Endothelial cell of umbilical vein (primary cell): ENCODE results near the gene SLC16A2. TPM values are rescaled to one million over a fixed set of nuclear protein-coding genes. Genes with fewer than 3 reads are reported as not detected.

ENCODE experiments used
- BruUV-seq: library from RNA; stranded (reverse); fragments of 400-500 nt; replicated peaks from 2 replicates; lab custom pipeline; 2021; lab: Mats Ljungman, UMichigan
- CTCF ChIA-PET: fragments of 300-600, 350-600 bp; sonication (Branson Sonifier 250); formaldehyde crosslinking; loops from one replicate; lab custom pipeline; 2021; ENCODE audit warnings: antibody characterized with exemption, inconsistent platforms; lab: Charles Lee
- POLR2A ChIA-PET: fragments of 300-600, 350-600 bp; sonication (Branson Sonifier 250); formaldehyde crosslinking; loops from one replicate; lab custom pipeline; 2021; ENCODE audit warnings: antibody characterized with exemption, inconsistent platforms; lab: Charles Lee
- DNase-seq: peaks from one replicate; pipeline ENCODE4 v3.0.0-alpha.2; 2011; ENCODE audit warnings: low read depth, low spot score
- FAIRE-seq: peaks from 2 replicates; lab custom pipeline; 2011; peaks lifted over from hg19 to GRCh38; lab: Jason Lieb, UNC
- H2AFZ ChIP-seq: 2 replicates; pipeline ENCODE4 v1.6.0; 2012; ENCODE audit warnings: low read depth, low read length, control low read depth, inconsistent platforms
- H3K27ac ChIP-seq: 2 replicates; pipeline ENCODE4 v1.5.1; 2011; ENCODE audit warnings: low read depth, mild to moderate bottlenecking, control low read depth, low read length, moderate library complexity; ENCODE audit not compliant: insufficient read depth
- H3K27me3 ChIP-seq, 2 experiments: 2 replicates each; pipeline versions ENCODE4 v1.6.0 to v1.6.1; 2011; ENCODE audit warnings: low read length in 2 of 2, mixed read lengths in 1 of 2; ENCODE audit not compliant: control insufficient read depth in 2 of 2, insufficient read depth in 2 of 2
- H3K36me3 ChIP-seq, 2 experiments: 2 replicates in 1 of 2; 3 replicates in 1 of 2; pipeline ENCODE4 v1.5.1; 2011; ENCODE audit warnings: low read length in 2 of 2, mild to moderate bottlenecking in 1 of 2, moderate library complexity in 1 of 2; ENCODE audit not compliant: control insufficient read depth in 2 of 2, insufficient read depth in 2 of 2; ENCODE audit errors: extremely low read depth in 1 of 2
- H3K4me1 ChIP-seq: 3 replicates; pipeline ENCODE4 v1.5.1; 2011; ENCODE audit warnings: mild to moderate bottlenecking, low read length; ENCODE audit not compliant: control insufficient read depth, insufficient read depth; ENCODE audit errors: extremely low read depth
- H3K4me2 ChIP-seq: 2 replicates; pipeline ENCODE4 v1.6.1; 2011; ENCODE audit warnings: low read length, control low read depth, mixed read lengths; ENCODE audit not compliant: insufficient read depth
- H3K4me3 ChIP-seq, 3 experiments: fragments of 200-600 bp in 1 of 3; sonication (generic), shearing (Covaris generic) in 1 of 3; replicated peaks in 1 of 3; 2 replicates each; pipeline ENCODE4 v1.5.1; 2011 to 2016; ENCODE audit warnings: control low read depth in 3 of 3, low read length in 3 of 3, mild to moderate bottlenecking in 2 of 3, inconsistent platforms in 1 of 3, low read depth in 1 of 3, moderate library complexity in 1 of 3; ENCODE audit not compliant: insufficient read depth in 1 of 3
- H3K79me2 ChIP-seq: 2 replicates; pipeline ENCODE4 v1.6.0; 2012; ENCODE audit warnings: low read length, inconsistent platforms; ENCODE audit not compliant: control insufficient read depth, insufficient read depth
- H3K9ac ChIP-seq: replicated peaks from 2 replicates; pipeline ENCODE3; 2011; ENCODE audit warnings: low read length, control low read depth; ENCODE audit not compliant: insufficient read depth; ENCODE audit errors: extremely low read depth
- H3K9me1 ChIP-seq: replicated peaks from 3 replicates; pipeline ENCODE4 v1.6.0; 2011; ENCODE audit warnings: mild to moderate bottlenecking, low read length; ENCODE audit not compliant: control insufficient read depth, insufficient read depth; ENCODE audit errors: extremely low read depth
- H3K9me3 ChIP-seq: replicated peaks from 2 replicates; pipeline ENCODE4 v1.5.1; 2012; ENCODE audit warnings: low read length, inconsistent platforms; ENCODE audit not compliant: control insufficient read depth, insufficient read depth
- H4K20me1 ChIP-seq: replicated peaks from 2 replicates; pipeline ENCODE3; 2011; ENCODE audit warnings: mild to moderate bottlenecking, low read length; ENCODE audit not compliant: control insufficient read depth, insufficient read depth; ENCODE audit errors: extremely low read depth
- EZH2 ChIP-seq: IDR thresholded peaks from 2 replicates; pipeline ENCODE4 v1.6.1; 2012; ENCODE audit warnings: borderline replicate concordance, low read depth, mild to moderate bottlenecking, moderate library complexity, low read length, inconsistent platforms; ENCODE audit not compliant: severe bottlenecking
- FOS ChIP-seq: IDR thresholded peaks from 2 replicates; pipeline ENCODE4 v1.6.1; 2011; ENCODE audit warnings: mild to moderate bottlenecking, low read length, moderate library complexity, borderline replicate concordance; ENCODE audit not compliant: insufficient read depth
- GATA2 ChIP-seq: IDR thresholded peaks from 2 replicates; pipeline ENCODE4 v1.7.0; 2011; ENCODE audit warnings: low read depth, mild to moderate bottlenecking, moderate library complexity, mixed read lengths, low read length; ENCODE audit not compliant: insufficient read length, insufficient read depth
- JUN ChIP-seq: IDR thresholded peaks from 2 replicates; pipeline ENCODE4 v1.6.1; 2011; ENCODE audit warnings: borderline replicate concordance, low read depth; ENCODE audit not compliant: insufficient read length, insufficient read depth
- MAX ChIP-seq: IDR thresholded peaks from 2 replicates; pipeline ENCODE4 v1.6.1; 2011; ENCODE audit not compliant: insufficient read depth, insufficient read length
- MYC ChIP-seq: IDR thresholded peaks from one replicate; pipeline ENCODE4 v1.6.1; 2011; ENCODE audit warnings: mild to moderate bottlenecking, low read depth, low read length
- POLR2A ChIP-seq: IDR thresholded peaks from 2 replicates; pipeline ENCODE4 v1.6.1; 2012; ENCODE audit warnings: low read depth, mild to moderate bottlenecking, control low read depth, low read length
- POLR2AphosphoS5 ChIP-seq: IDR thresholded peaks from 2 replicates; pipeline ENCODE4 v1.6.1; 2012; ENCODE audit warnings: low read depth, mild to moderate bottlenecking, control low read depth, low read length, moderate library complexity; ENCODE audit not compliant: insufficient read depth
- dilution Hi-C: fragments of 300-500 bp; cut with MboI; formaldehyde crosslinking; loops from one replicate; pipeline ENCODE4 v1.15.0; 2019; ENCODE audit warnings: low sequenced_read_pairs; ENCODE audit not compliant: extremely low pct_ligation_motif_present
- intact Hi-C: fragments of 100-400 bp; cut with micrococcal nuclease; formaldehyde crosslinking; loops from one replicate; pipeline ENCODE4 v1.10.0; 2022
- polyA plus RNA-seq, 4 experiments: library from polyadenylated mRNA; depleted of rRNA in 3 of 4; stranded (reverse) in 3 of 4; unstranded in 1 of 4; fragments of >200 nt; gene quantifications; 2 replicates each; pipeline versions ENCODE4 v1.2.1 to v1.2.3, GENCODE V29; 2011 to 2012; ENCODE audit warnings: missing spikeins in 1 of 4
- total RNA-seq: library from RNA; stranded (reverse); gene quantifications from 2 replicates; pipeline ENCODE4 v1.2.3, GENCODE V29; 2021
- TF ChIP-seq, protein P1 (sequence below), 2 donors: IDR thresholded peaks; 1 replicate in 1 of 2; 2 replicates in 1 of 2; pipeline ENCODE4 v1.5.1; 2011; ENCODE audit warnings: low read length in 2 of 2, mild to moderate bottlenecking in 2 of 2, moderate library complexity in 2 of 2, control low read depth in 1 of 2, inconsistent platforms in 1 of 2, low read depth in 1 of 2; ENCODE audit not compliant: insufficient read depth in 1 of 2; ENCODE audit errors: extremely low read depth in 1 of 2

The SLC16A2 gene
- total and polyA plus RNA-seq, 2 donors (not counting 3 experiments of a cell fraction or from before 2014, with no cell fraction given), result 3.1 to 3.6 TPM

DNA sequence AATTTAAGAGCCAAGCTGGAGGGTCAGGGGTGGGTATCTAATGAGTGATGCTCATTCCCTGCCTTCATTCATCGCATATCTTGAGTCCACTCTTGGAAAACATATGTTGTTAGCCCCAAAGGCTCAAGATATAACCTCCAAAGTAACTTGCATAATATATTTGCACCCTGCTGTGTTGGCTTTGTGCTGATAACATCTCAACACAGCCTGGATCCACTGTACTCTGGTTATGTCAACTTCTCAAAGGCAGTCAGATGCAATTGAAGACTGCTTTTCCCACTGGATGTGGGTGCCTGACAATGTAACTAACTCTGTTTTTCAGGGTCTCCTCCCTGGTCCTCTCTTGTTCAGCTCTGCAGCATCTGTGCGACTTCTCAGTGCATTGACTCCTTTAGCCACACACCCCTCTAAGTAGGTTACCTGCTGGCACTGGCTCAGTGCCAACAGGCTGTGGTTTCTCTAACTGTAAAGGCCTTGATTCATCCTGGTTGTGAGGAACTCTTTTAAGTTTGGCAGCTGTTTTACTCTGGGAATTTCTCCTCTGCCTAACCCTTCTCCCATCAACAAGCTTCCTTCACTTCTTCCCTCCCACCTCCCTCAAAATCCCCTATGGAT, 28.1 kb downstream of the SLC16A2 start:
- no peaks in the 10 kb centered on the region for H3K9me1 ChIP-seq
- intact Hi-C loops (no loop called here), dilution Hi-C loops (no loop called here)
- no peak overlapping the region for H3K4me2 ChIP-seq
- no peak overlapping the region for H3K4me3 ChIP-seq
- no peaks in the 10 kb centered on the region for H3K9me3 ChIP-seq
- no peak overlapping the region for H3K9ac ChIP-seq
- H3K4me1 ChIP-seq, result no peaks in the 10 kb centered on the region
- H4K20me1 ChIP-seq, result no peaks in the 10 kb centered on the region
- H3K79me2 ChIP-seq, result no peaks in the 10 kb centered on the region
- FAIRE-seq, result no peak
- POLR2A ChIA-PET, result no interaction called here
- no peak overlapping the region for H2AFZ ChIP-seq
- no TSS peak for BruUV-seq
- H3K27me3 ChIP-seq, result no peaks in the 10 kb centered on the region
- DNase-seq, result no peak
- no peak for TF ChIP-seq POLR2AphosphoS5
- TF ChIP-seq GATA2, result no peak
- no peak for TF ChIP-seq MYC
- TF ChIP-seq MAX, result no peak
- TF ChIP-seq JUN, result no peak
- TF ChIP-seq POLR2A, result no peak
- no peak for TF ChIP-seq EZH2
- TF ChIP-seq FOS, result no peak
- TF ChIP-seq, protein P1, sequence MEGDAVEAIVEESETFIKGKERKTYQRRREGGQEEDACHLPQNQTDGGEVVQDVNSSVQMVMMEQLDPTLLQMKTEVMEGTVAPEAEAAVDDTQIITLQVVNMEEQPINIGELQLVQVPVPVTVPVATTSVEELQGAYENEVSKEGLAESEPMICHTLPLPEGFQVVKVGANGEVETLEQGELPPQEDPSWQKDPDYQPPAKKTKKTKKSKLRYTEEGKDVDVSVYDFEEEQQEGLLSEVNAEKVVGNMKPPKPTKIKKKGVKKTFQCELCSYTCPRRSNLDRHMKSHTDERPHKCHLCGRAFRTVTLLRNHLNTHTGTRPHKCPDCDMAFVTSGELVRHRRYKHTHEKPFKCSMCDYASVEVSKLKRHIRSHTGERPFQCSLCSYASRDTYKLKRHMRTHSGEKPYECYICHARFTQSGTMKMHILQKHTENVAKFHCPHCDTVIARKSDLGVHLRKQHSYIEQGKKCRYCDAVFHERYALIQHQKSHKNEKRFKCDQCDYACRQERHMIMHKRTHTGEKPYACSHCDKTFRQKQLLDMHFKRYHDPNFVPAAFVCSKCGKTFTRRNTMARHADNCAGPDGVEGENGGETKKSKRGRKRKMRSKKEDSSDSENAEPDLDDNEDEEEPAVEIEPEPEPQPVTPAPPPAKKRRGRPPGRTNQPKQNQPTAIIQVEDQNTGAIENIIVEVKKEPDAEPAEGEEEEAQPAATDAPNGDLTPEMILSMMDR (IDR thresholded peaks at IDR 0.05; ENCODE audit: extremely low read depth in 1 of 2, insufficient read depth in 1 of 2, low read depth in 1 of 2, low read length in 2 of 2), result no peak
- CTCF ChIA-PET, result no interaction called here
- no peaks in the 10 kb centered on the region for H3K36me3 ChIP-seq
- H3K27ac ChIP-seq, result no peak overlapping the region
